HCEC 1CT (cell line): ENCODE measurements around the gene COL9A2.
A peak's percentile ranks its signal among the peaks of the same experiment; 100 is the strongest.

Experiments used
- DNase-seq: peaks from one replicate; pipeline ENCODE4 v3.0.0-alpha.2; 2017

Gene COL9A2

GRCh38 chr1:40301541-40302299 is 15.4 kb downstream of the COL9A2 start:
- no peak for DNase-seq

- no peak for DNase-seq
Measured at GRCh38 chr1:40301066-40301465, 16.0 kb downstream of the COL9A2 start.

- no peak for DNase-seq
Measured at GRCh38 chr1:40300651-40301050, 16.4 kb downstream of the COL9A2 start.

- DNase-seq: no peak
Measured at GRCh38 chr1:40300249-40300567, 16.9 kb downstream of the COL9A2 start.

DNA sequence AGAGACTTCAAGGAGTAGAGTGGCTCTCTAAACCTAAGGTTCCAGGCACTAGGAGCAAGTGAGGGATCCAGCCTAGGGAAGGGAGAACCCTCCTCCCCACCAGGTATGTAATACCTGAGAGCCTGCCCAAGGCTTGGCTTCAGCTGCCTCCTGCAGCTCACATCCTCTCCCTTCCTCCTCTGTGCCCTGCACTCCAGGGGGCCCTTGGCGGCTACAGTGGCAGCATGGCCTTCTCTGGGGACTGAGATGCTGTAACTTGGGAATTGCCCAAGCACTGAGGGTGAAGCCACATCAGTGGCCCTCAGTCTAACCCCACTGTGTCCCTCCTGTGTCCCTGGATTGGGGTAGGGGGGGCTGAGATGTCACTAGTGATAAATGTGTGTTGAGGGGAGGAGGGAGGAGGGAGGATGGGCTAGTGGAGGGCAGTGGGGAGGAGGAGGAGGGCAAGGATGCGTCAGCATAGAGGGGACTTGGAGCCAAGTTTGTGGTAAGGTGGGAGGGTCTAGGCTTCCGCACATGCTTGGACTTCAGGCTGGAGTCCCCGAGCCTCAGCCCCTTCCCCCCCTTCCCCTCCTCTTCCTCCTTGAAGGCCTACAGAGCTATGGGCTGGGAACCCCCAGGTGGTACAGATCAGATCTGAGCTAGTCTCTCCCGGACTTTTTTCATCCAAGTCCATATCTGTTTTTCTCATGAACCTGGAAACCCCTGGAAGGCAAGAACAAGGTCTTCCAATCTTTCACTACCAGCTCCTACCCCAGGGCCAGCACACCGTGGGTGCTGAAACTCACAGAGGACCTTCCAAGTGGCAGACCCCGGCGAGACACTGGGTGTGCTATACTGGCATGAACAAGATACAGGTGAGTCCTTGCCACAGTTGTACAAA is 17.5 kb downstream of the COL9A2 start:
- DNase-seq: no peak

DNA sequence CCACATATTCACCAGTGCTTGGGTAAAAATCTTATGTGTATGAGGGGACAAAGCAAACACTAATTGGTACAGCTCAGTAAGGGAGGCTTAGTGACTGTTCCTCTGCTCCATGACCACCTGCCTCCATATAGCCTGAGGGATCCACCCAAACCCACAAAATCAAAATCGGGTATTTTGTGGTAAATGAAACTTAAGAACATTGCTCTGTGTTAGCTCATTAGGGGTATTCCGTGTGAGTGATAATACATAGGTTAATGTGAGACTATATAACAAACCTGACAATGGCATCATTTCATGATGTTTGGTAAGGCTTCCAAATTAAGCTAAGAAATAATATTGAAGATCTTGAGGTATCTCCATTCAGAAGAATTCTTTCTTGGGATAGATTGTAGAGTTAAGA is 25.8 kb downstream of the COL9A2 start:
- DNase-seq: no peak

DNA sequence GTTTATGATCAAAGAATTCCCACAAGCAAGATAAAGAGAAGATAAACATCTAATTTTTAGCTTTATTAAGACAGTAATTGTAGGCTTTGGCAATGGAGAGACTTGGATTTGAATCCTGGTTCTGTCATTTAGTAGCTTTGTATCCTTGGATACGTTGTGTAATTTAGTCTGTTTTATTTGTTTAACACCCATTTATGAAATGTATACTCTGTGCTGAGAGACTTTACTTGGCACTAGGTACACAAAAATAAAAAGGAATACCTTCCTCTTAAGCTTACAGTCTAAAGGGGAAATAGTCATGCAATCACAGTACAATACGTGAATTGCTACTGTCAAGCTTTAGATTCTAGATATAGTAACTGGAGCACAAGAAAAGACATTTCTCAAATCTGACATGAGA is 35.2 kb downstream of the COL9A2 start:
- DNase-seq: no peak

DNA sequence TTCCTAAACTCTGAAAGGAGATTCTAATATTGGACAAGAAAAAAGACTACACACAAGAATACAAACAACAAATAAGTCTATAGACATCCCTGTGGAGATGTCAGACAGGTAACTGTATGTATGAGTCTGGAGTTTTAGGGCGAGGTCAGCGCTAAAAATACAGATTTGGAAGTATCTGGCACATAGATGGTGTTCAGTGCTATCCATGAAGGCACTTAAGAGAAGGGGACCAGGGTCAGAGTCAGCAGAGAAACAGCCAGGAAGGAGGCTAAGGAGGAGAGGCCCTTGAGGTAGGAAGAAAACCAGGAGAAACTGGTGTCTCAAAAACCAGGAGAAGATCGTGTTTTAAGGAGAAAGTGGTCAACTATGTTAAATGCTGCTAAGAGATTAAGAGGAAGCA is 41.0 kb downstream of the COL9A2 start:
- no peak for DNase-seq

GRCh38 chr1:40274331-40274730 is 42.8 kb downstream of the COL9A2 start:
- no peak for DNase-seq

GRCh38 chr1:40273547-40274166 is 43.4 kb downstream of the COL9A2 start:
- no peak for DNase-seq

DNA sequence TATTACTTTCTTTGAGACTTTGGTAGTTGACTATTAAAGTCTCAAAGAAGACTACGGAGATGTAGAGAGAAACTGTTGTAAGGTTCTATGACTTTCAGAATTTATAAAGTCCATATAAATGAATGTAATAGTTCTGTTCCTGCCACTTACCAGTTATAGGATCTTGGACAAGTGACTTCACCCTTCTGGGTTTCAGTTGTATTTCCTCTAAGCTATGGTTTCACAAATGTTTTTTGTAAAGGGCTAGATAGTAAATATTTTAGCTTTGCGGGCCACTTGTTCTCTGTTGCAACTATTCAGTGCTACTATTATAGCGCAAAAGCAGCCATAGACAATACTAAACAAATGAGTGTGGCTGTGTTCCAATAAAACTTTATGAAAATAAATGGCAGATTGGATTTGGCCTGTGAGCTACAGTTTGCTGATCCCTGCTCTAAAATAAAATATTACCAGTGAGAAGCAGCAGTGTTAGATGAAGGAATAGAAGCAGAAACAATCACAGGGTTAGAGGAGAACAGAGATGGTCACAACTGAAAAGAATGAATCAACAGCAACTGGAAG is 44.4 kb downstream of the COL9A2 start:
- DNase-seq: no peak

GRCh38 chr1:40270152-40270834 is 46.8 kb downstream of the COL9A2 start:
- peak; percentile 49 for DNase-seq

DNA sequence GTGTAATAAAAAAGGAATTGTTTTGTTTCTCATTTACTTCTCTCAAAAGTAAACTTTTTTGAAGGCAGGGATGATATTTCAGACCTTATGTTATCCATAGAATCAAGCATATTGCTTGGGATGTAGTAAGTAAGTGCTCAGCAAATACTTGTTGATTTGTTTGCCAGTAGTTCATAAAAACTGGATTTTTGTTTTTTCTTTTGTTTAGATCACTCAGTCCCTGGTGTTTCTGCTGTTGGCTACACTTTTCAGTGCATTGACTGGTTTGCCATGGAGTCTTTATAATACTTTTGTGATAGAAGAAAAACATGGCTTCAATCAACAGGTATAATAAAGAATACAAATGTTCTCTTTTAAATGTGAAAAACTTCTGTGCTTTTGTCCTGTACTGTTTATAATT is 48.9 kb downstream of the COL9A2 start:
- no peak for DNase-seq

DNA sequence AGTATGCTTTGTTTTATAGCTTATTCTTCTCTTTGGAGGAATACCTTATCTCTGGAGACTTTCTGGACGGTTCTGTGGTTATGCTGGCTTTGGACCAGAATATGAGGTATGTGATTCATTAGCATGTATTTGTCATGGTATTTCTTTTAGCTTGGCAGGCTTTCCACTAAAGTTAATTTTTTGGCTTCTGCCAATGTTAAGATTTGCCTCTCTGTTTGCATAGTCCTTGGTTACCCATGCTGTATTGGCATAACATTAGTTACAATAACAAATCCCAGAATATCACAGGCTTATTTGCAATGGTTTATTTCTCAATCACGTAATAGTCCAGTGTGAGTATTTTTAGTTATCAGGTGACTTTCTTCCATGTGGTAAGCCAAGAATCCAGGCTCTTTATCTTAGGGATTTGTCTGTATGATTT is 49.3 kb downstream of the COL9A2 start:
- peak; percentile 66 for DNase-seq

- DNase-seq: no peak
Measured at GRCh38 chr1:40266786-40267535, 50.1 kb downstream of the COL9A2 start.

DNA sequence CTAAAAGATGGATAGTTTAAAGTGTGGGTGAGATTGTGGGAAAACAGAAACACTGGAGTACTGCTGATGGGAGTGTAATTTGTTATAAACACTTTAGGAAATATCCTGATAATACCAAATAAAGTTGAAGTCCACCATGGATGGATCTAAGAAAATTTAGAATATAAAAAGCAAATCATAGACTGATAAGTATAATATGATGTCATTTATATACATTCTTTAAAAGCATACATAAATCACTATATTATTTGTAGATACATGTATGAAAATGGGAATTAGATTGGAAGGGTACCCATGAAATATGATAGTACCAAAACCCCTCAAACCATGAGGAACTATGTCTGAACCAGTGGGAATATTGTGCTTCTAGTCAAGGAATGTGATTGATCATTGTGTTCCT is 51.2 kb downstream of the COL9A2 start:
- no peak for DNase-seq

DNA sequence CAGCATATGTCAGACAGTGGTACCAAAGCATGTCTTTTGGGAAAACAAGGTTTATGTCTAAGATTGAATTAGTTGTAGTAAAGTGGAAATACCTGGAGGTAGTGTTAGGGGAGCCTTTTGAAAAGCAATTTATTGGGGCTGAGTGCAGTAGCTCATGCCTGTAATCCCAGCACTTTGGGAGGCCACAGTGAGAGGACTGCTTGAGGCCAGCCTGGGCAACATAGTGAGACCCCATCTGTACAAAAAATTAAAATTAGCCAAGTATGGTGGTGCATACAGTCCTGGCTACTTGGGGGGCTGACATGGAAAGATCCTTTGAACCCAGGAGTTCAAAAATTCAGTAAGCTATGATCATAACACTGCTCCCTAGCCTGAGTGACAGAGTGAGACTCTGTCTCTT is 51.8 kb downstream of the COL9A2 start:
- no peak for DNase-seq

- no peak for DNase-seq
Measured at GRCh38 chr1:40264354-40264781, 52.7 kb downstream of the COL9A2 start.

DNA sequence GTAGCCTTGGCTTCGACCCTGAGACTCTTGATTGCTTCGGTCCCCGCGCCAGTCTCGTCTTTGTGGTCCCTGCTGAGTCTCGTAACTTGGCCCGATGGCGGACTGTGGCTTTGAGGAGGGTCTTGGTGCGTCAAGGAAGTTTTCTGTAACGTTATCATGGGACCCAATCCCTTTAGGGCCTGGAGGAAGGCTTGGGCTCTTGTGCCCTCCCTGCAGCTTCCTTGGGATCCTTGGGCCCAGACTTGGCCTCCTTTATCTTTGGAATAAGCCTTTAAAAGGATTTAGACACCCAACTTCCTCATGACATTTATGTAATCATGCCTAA is 58.7 kb downstream of the COL9A2 start:
- DNase-seq: no peak

GRCh38 chr1:40257688-40258444 is 59.2 kb downstream of the COL9A2 start, which contains the start of gene ZMPSTE24:
TSS of gene ZMPSTE24 (plus strand) at chr1:40258236. CDS start at chr1:40258272, 36 bp downstream.
- DNase-seq: peak; percentile 97

GRCh38 chr1:40257313-40257687 is 59.8 kb downstream of the COL9A2 start:
- no peak for DNase-seq
